ENCODE data around the gene CASK.

Gene CASK

DNA sequence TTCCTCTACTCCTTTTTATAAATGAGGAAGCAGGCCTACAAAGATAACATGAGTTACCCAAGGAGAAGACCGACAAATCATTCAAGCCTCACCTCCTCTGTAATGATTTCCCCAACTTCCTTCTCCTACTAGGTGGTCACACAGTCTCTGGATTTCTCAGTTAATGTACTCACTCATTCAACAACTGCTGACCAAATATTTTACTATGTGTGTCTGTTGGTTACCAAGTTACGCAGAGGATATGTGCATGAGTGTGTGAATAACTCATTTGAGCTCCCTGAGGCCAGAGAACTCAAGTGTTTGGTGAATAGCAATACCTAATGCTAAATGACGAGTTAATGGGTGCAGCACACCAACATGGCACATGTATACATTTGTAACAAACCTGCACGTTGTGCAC, 10.4 kb downstream of the CASK start:
- no peak for DNase-seq

DNA sequence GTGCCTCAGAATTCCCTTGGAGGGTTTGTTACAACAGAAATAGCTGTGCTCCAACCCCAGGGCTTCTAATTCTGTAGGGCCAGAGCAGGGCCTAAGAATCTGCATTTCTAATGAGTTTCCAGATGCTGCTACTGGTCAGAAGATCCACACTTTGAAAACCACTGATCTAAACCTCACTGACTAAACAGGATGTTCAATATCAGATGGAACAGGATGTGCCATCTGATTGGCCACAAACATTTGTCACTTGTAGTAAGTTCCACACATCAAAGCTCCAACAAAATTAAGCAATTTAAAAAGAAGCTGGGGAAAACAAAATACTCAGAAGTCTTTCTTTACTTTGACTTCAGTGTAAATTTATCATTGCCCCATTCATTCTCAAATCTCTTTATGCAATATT, 14.3 kb downstream of the CASK start:
- DNase-seq, result peak; percentile 36

DNA sequence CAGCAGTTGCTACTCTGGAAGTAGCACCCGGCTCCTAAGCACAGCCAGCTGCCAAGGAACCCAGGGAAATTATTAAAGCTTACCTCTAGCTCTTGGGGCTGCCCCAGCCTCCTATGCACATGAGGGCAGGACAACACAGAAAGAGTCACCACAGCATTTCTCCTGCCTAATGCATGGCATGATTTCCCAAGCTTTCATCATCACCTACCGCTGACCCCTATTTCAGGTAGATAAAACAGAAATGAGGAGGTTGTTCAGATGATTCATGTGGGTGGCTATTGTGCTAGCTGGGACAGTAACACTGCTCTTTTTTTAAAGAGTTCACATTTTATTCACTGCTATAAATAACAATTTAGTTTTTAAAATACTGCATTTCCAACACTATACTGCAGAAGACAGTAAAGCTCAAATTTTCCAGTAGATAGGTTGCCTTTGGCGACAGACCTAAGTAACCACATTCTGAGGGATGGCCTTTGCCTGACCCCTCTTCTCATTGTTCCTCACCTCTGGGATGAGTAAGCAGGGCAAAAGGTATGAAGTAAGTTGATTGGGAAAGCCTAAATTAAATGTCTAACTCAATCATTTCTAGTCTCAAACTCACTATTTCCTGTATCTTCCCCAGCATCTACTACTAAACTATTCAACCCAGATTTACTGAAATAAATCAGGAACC, 16.7 kb downstream of the CASK start:
- DNase-seq, result no peak

GRCh38 chrX:41903544-41903943, 19.8 kb downstream of the CASK start:
- DNase-seq, result no peak

- DNase-seq, result no peak
Measured at GRCh38 chrX:41900321-41900720, 23.0 kb downstream of the CASK start.

DNA sequence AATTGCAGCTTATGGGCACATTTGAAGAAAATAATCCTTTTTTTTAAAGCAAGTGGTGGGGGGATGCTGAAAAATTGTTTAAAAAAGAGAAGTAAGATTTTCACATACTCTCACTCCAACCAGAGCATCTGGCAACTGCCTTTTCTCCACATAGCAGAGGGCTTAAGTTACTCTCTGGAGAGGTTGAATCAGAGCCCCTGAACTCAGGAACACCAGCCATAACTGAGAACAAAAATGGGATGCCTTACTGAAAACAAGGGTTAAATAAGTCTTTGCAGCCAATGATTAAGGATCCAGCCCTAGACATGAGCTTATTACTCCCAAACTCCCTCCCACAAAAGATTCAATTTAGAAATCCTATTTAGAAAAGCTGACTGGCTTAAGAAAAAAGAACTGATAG, 27.5 kb downstream of the CASK start:
- no peak for DNase-seq

GRCh38 chrX:41890026-41890423, 33.3 kb downstream of the CASK start:
- DNase-seq, result no peak

GRCh38 chrX:41889317-41890025, 33.9 kb downstream of the CASK start:
- no peak for DNase-seq

GRCh38 chrX:41887691-41888090, 35.7 kb downstream of the CASK start:
- DNase-seq, result no peak

DNA sequence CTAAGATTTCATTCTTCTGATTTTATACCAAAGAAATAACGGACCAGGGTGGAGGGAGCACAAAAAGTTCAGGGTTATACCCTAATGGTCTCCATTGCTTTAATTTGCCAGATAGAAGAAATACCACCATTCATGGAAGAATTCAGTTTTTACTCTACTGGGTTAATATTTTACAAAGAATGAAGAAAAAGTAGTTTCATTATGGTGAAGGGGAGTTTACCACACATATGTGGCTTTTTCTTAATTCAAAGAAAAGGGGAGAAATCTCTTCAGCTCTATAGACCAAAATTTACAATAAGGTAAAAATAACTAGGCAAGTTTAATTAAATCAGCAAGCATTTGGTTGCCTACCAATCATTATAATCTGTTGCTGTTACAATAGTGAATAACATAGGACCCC, 37.6 kb downstream of the CASK start:
- no peak for DNase-seq

DNA sequence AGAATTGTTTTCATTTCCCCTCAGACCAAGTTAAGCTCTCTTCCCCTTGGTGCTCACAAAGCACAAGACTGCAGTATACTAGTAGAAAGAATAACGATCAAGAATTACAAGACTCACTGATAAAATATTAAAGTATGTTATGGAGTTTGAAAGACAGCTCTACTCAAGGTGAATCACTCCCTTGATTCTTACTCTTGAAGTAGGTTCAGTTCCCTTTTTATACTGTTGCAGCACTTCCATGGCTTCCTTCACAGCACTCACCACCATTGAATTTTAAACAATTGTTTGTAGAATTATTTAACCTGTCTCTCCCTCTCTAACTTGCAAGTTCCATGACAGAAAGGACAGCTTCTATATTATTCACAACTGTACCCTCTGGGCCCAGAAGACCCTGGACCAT, 42.2 kb downstream of the CASK start:
- DNase-seq, result no peak

DNA sequence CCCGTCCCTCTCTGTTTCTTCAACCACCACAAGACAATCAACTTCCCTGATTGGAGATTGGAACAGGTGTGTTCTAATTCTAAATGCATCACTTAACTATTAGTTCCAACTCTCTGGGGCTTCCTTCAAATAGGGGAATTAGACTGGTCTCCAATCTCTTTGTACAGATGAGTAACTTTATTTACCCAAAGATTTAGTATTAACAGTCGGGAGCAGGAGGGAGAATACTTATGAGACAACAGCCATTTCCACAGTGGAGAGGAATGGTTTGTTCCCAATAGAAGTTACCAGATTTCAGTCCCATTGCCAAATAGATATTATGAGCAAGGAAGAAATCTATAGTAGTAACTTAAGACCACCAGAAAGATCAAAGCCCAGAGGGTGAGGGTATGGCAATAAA, 46.2 kb downstream of the CASK start:
- DNase-seq, result no peak

DNA sequence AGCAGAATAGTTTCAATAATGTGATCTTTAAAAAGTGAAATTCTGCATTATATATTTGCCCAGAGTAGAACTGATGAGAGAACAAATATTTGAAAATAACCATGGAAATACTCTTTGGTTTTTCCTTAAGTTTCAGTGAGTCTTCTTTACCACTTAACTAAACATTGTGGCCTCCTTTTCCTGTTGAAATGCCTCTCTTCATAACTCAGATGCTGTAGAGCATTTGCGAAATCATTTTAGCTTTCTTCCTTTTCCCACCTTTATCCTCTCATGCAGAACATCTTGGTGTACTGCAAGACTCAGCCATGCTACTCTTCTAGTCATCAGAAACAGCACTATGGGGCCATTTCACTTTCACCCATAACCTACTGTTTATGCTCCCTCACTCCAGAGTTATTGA, 48.2 kb downstream of the CASK start:
- DNase-seq, result no peak

GRCh38 chrX:41870719-41871151, 52.6 kb downstream of the CASK start:
- DNase-seq, result no peak

- DNase-seq, result no peak
Measured at GRCh38 chrX:41868392-41868977, 54.9 kb downstream of the CASK start.

DNA sequence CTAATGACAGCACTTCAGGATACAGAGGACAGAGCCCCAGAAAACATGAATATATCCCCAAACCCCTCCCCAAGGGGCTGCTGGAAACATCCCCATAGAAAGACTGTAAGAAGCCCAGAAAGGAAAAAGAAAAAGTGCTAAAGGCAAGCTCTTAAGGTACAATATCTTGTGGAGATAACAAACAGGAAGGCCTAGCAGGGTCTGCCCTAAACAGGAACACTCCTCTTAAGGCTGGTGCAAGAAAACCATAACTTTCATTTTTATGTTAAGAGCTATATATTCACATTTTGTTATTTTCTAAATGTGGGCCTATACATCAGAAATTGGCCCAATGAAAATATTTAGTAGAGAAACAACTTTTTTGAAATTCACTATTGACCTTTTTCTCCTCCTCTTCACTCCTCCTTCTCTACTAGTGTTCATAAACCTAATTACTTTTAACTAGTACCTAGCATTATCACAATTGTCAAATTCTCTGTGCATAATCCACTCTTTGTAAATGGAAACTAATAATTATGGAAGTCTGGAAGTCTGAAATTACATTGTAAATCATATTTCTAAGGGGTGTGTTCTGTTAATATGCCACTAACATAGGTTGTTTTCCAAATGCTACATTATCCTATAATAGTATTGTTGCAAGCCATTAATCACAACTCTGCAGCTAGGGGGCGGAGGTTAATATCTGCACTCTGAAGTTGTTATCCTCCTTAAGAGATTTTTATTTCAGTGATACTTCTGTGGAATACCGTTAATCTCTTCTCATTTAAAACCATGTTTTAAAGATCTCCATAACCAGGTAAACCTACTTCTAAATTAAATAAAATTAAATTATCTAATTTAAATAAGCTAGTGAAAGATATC, 59.8 kb downstream of the CASK start:
- DNase-seq, result no peak

DNA sequence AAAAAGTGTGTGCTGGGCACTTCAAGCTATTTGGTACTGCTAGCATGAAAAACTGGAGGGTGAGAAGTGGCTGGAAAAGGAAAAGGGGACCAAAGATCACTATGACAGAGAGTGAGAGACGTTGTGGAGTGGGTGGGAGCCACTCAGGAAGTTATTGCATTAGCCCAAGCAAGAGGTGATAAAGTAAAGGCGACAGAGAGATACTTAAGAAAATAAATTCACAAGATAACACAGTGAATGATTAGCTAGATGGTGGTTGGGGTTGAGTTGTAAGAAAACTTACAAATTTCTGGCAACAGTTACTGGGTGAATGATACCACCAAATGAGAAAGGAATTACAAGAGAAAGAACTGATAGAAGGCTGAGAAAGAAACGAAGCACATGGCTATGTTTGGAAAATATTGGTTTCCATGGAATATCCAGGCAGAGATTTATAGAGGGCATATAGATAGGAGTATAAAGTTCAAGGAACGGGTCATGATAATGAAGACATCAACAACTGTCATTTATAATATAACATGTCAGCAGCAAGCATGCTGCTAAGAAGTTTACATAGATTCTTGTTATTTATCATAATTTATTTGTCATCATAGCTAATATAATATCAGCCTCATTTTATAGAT, 60.7 kb downstream of the CASK start:
- no peak for DNase-seq

DNA sequence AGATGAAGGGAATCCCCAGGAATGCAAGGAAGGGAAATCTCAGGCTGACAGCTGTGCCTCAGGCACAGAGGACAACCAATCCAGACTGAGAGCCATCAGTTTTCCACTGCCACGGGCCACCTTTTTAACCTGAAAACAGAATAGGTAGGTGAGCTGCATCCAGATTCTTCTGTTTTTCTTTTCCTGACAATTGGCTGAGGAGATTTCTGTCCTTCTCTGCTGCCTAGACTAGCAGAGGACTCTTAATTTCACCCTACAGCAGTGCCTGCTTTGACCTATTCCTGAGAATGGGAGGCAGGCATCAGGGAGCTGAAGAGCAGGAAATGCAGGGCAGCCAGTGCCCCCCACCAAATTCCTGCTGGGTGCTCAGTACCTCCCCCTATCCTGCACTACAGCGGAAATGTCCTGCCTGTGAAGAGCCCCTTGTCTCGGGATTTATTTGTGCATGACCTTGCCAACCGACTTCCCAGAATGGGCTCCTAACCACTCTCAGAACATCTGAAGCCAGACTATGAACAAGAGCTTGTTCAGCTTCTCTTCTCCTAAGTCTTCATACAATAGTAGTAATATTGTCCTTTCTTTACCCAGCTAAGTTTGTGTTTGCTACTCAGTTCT, 65.1 kb downstream of the CASK start:
- no peak for DNase-seq

- DNase-seq, result no peak
Measured at GRCh38 chrX:41857670-41858069, 65.7 kb downstream of the CASK start.

GRCh38 chrX:41846714-41847113, 76.6 kb downstream of the CASK start:
- DNase-seq, result no peak

DNA sequence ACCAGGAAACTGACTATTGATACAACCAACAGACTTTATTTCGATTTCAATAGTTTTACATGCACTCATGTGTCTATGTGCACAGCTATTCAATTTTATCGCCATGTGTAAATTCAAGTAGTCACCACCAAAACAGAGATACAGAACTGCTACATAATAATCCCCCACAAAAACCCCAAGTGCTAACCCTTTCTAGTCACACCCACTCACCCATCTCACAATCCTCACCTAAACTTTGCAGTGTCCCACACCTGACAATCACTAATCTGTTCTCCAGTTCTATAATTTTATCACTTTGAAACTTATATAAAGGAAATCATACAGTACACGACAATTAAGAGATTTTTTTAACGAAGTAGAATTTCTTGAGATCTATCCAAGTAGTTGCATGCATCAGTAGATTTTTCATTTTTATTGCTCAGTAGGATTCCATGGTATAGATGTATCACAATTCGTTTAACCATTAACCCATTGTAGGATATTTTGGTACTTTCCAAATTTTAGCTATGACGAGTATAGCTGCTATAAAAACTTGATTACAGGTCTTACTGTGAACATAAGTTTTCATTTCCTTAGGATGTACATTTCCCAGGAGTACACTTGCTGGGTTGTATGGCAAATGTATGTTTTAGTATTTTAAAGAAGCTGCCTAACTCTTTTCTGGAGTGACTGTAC, 85.9 kb downstream of the CASK start:
- no peak for DNase-seq

- DNase-seq, result no peak
Measured at GRCh38 chrX:41828826-41829225, 94.5 kb downstream of the CASK start.

All from central memory CD4-positive, alpha-beta T cell (primary cell).